NCI-H2227 treated with DMSO at 0.1 percent for 48 hours (cell line): ENCODE data around the gene PIBF1.
"Not testable (repeated sequence)": the region's sequence is repeated elsewhere in the genome, so short reads cannot be mapped to it uniquely, and the experiment has no call there.

Source experiments
- DNase-seq: peaks from one replicate; lab custom pipeline; 2025; lab: John Stamatoyannopoulos, UW

PIBF1 gene

DNA sequence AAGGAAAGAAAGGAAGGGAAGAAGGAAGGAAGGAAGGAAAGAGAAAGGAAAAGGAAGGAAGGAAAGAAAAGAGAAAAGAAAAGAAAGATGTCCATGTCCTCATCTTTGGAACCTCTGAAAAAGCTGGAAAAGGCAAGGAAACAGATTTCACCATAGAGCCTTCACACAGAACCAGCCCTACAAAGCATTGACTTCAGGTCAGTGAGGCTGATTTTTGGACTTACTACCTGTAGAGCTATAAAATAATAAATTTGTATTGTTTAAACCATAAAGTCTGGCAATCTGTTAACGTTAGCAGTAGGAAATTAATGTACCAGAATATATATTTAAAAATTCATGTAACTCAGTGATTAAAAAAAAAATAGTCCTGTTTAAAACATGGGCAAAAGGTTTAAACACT is 130.0 kb downstream of the PIBF1 start:
- DNase-seq = no peak

- no peak for DNase-seq
These were observed 138.2 kb downstream of the PIBF1 start for GRCh38 chr13:72920097-72920496.

GRCh38 chr13:72931311-72931710 is 149.4 kb downstream of the PIBF1 start:
- DNase-seq = no peak

DNA sequence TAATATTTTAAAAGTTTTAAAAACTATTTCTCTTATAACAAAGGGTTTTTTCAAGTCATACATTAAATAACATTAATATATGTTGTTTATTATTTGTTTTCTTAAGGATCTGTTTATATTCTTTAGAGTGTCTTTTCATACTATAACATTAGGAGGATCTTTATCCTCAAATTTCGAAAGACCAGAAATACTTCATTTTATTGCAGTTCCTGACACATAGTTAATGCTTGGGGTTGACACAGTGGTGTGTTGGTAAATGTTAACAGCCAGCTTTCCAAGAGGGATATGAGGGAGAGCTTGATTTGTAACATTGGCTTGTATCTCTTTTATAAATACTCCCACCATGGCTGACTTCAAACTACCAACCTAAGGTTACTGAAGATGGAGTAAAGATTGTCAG is 150.3 kb downstream of the PIBF1 start:
- DNase-seq = no peak

- not testable (repeated sequence) for DNase-seq
These were observed 164.3 kb downstream of the PIBF1 start for GRCh38 chr13:72946267-72946666.

DNA sequence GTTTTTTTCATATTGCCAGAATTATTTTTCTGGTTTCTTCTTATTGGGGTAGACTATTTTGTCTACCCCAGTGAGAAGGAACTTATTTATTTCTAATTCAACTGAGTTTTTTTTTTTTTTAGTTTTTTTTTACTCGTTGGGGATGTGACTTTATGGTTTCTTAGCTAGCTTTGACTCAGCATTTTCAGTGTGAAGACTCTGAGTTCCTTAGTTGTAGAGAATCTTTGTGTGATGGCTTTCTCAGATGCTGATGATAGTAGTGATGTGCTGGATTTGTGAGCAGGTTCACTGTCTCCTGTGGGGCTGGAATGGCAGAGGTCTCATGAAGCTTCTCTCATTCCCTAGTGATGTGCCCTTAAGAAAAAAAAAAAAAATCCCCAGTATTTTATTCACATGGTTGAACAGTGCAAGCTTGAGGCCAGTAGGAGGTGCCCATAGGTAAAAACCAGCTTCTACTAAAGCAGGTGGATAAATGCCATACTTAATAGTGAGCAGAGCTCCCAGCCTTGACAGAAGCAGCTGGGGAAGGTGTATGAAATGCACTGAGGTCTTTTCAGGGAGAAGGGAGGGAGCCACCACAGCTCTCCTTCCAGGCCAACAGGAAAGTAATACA is 170.7 kb downstream of the PIBF1 start:
- DNase-seq = no peak

DNA sequence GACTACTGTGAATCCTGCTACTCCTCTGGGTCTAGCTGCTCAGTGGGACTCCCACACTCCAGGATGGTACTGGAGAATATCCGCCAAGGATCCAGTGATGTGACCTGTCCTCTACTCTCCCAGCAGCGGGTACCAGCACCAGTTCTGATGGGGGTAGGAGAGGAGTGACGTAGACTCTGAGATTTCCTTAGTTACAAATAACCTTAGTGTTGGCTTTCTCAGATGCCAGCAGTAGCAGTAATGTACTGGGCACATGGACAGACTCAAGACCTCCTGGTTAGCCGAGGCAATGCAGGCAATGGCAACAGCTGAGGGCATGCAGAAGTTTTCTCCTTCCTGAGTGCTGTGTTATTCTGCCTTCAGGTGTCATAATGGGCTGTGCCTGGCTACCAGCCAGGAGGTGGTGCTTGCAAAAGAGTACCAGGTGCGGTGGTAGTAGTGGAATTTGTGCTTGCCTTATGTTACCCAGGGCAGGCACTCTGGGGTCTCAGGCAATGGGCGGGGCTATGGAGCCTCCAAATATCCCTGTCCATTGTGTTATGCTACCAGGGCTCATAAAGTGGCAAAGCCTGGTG is 171.5 kb downstream of the PIBF1 start:
- no peak for DNase-seq

- no peak for DNase-seq
These were observed 177.7 kb downstream of the PIBF1 start for GRCh38 chr13:72959643-72960042.

DNA sequence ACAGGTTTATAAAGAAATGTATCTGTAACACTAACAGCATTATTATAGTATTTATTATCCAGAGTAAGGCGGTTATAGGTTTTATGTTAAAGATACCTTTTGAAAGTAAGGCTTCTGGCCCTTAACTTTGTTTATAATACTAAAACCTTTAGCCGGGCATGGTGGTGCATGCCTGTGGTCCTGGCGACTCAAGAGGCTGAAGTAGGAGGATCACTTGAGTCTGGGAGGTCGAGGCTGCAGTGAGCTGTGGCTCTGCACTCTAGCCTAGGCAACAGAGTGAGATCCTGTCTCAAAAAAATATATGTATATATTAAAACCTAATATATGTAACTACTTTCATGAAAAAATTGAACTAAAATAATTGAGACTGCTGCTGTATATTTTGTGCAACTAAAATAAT is 178.2 kb downstream of the PIBF1 start:
- DNase-seq = no peak

DNA sequence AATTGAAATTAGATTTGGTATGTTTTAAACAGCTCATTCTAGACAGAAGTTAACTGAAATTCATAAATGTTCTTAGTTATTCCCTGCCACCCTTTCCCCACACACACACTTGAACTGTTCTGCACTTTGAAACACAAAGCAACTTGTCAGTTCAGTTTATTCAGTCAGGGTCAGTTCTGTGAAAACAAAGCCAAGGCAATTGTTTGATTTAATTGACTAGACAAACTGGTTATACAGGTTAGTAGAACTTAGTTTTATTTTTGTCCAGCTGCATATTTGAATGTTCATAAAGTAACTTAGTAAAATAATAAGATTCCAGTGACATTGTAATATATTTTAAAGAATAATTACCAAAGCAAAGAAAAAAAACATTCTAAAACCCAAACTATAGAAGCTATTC is 178.6 kb downstream of the PIBF1 start:
- DNase-seq = no peak

DNA sequence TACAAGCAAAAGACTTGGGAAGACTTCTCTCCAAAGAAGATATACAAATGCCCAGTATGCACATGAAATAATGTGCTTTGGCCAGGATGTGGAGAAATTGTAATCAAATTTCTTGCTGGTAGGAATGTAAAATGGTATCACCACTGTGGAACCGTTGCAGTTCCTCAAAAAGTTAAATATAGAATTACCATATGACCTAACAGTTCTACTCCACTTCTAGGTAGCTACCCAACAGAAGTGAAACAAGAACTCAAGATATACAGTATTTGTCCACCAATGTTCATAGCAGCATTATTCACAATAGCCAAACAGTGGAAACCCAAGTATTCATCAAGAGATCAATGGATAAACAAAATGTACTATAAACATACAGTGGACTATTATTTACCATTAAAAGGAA is 181.8 kb downstream of the PIBF1 start:
- DNase-seq = no peak

- no peak for DNase-seq
These were observed 188.5 kb downstream of the PIBF1 start for GRCh38 chr13:72970301-72970880.

GRCh38 chr13:72970956-72971355 is 189.0 kb downstream of the PIBF1 start:
- no peak for DNase-seq

DNA sequence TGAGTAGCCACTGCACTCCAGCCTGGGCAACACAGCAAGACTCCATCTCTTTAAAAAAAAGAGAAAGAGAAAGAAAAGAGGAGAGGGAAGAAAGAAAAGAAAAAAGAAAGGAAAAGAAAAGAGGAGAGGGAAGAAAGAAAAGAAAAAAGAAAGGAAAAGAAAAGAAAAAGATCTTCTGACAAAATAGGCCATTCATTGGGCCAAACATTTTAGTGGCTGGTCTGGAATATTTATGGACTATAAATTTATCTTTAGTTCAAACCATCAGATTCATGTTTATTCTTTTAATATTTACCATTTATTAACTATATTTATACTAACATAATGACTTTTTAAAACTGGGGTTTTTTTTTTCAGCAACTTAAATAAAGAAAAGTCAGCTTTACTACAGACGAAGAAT is 191.3 kb downstream of the PIBF1 start:
- no peak for DNase-seq

- DNase-seq = no peak
These were observed 201.3 kb downstream of the PIBF1 start for GRCh38 chr13:72983085-72983768.

DNA sequence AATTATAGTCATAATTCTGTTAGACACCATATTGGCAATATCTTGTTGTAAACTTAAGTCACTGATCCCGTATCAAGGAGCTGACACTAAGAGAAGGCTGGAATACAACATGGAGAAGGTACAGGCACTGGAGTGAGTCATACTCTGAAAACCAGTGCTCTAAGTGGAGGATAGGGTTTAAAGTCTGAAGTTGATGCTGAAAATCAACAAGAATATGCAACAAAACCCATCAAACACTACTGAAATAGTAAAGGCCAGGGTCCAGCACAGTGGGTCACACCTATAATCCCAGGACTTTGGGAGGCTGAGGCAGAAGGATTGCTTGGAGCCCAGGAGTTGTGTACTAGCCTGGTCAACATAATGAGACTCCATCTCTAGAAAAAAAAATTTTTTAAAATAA is 203.7 kb downstream of the PIBF1 start:
- DNase-seq = no peak

GRCh38 chr13:72986197-72986596 is 204.3 kb downstream of the PIBF1 start:
- no peak for DNase-seq

DNA sequence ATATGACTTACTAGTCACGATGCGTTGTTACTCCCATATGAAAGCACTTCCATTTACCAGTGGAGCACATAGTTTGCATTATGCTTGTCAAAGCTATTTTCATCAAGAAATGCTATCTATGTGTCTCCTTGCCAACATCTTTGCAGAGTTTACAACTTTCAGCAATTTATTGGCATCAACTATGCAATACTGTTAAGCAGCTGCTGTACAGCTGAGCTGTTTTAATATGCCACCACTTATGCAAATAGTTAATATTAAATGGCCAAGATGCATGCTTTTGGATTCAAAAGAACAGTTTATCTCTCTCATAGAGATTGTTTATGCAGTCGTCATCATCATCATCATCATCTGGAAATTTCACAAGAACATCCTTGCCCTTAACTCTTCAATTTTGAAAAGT is 209.0 kb downstream of the PIBF1 start:
- DNase-seq = no peak

GRCh38 chr13:72998012-72998411 is 216.1 kb downstream of the PIBF1 start:
- DNase-seq = no peak

DNA sequence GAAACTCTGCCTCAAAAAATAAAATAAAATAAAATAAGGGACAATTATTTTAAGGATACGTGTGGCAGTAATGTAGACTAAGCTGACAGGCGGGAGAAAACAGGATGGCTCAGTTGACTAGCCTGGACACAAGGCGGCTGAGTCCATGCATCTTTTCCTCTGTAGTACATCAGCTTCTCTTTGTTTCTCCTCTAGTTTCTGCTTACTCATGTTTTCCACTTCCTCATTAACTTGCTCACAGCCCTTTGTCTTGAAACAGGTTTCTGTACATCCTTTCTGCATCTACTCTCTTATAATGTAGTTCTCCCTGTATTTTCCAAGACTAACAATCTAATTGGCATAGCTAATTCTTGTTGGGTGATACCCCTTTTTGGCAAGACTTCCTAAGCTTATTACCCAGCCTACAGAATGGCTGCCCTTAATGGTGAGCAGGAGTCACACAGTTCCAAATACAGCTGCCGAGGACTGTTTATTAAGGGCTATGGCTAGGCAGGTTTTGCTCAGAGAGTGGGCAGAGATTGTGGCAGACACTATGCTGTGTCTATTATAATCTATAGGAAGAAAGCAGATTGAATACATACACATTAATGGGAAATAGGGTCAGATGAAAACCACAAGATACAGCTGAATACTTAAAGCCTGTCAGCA is 218.2 kb downstream of the PIBF1 start:
- no peak for DNase-seq

DNA sequence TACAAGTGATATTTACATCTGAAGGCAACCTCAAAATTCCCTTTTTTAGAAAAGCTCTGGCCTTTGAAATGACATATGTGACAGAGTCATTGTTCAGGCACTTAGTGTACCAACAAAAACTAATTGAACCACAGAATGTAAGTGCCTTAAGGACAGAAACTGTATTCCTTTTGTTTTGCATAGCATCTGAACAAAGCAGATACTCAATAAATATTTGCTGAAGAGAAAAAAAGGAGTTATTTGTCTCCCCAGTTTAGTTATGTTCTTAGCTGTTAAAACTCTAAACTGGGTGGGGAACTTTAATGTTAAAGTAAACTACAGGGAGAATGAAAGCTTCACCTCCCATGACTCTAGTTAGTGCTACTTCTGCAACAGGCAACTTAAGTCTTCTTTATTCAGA is 220.0 kb downstream of the PIBF1 start:
- DNase-seq = no peak

DNA sequence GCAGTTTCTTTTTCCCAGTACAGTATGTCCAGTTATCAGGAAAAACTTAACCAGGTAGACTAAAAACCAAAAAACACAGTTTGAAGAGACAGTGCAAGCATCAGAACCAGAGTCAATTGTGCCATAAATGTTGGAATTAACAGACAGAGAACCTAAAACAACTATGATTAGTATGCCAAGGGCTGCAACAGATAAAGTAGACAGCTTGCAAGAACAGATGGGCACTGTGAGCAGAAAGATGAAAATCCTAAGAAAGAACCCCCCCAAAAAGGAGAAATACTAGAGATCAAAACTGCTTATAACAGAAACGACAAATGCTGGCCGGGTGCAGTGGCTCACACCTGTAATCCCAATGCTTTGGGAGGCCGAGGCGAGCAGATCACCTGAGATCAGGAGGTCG is 229.8 kb downstream of the PIBF1 start:
- no peak for DNase-seq

DNA sequence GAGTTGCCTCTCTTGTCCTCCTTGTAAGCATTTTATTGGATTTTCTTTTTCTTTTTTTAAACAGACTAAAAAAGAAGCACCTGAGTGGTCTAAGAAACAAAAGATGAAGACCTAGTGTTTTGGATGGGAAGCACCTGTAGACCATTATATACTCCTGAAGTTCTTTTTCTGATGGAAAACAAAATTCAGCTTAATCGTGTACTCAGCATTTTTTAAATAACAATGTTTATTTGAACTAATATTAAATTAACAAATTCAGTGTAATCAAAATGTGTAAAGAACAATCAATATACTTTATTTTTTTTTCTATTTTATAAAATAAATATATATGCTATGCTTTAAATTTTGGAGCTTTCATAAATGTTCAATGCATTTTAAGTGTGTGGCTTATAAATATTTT is 233.9 kb downstream of the PIBF1 start:
- no peak for DNase-seq
